Common myeloid progenitor, CD34-positive (primary cell): Measurements from ENCODE around the gene P2RX4.

Experiments
- CTCF ChIA-PET: fragments of 350-600 bp; sonication (Branson Sonifier 250); formaldehyde crosslinking; loops from one replicate; lab custom pipeline; 2021; ENCODE audit warnings: antibody characterized with exemption; lab: Charles Lee
- POLR2A ChIA-PET: fragments of 350-600 bp; sonication (Branson Sonifier 250); formaldehyde crosslinking; loops from one replicate; lab custom pipeline; 2021; ENCODE audit warnings: antibody characterized with exemption; lab: Charles Lee
- DNase-seq, 3 donors: peaks; one replicate each; pipeline versions ENCODE4 v3.0.0 to v3.0.0-alpha.2; 2013
- H3K27ac ChIP-seq, 2 experiments: 1 replicate in 1 of 2; 2 replicates in 1 of 2; pipeline ENCODE4 v1.7.0; 2013; ENCODE audit warnings: inconsistent platforms in 2 of 2, low read length in 2 of 2, mild to moderate bottlenecking in 2 of 2, low read depth in 1 of 2, moderate library complexity in 1 of 2; ENCODE audit not compliant: severe bottlenecking in 2 of 2, insufficient read depth in 1 of 2, poor library complexity in 1 of 2
- H3K27me3 ChIP-seq, 5 experiments: replicated peaks in 2 of 5; 1 replicate in 3 of 5; 2 replicates in 2 of 5; pipeline versions ENCODE4 v1.6.1 to v1.7.0; 2013; ENCODE audit warnings: low read length in 4 of 5, mild to moderate bottlenecking in 2 of 5, moderate library complexity in 2 of 5, inconsistent platforms in 1 of 5; ENCODE audit not compliant: insufficient read depth in 5 of 5, control insufficient read depth in 4 of 5
- H3K36me3 ChIP-seq, 4 experiments: 1 replicate in 2 of 4; 2 replicates in 2 of 4; pipeline versions ENCODE4 v1.6.1 to v1.7.0; 2013; ENCODE audit warnings: low read length in 3 of 4, control low read depth in 1 of 4, mild to moderate bottlenecking in 1 of 4; ENCODE audit not compliant: control insufficient read depth in 4 of 4, insufficient read depth in 4 of 4
- H3K4me1 ChIP-seq, 4 experiments: 1 replicate in 3 of 4; 2 replicates in 1 of 4; pipeline versions ENCODE4 v1.6.1 to v1.7.1; 2013; ENCODE audit warnings: low read length in 3 of 4, mild to moderate bottlenecking in 3 of 4, control low read depth in 1 of 4, inconsistent platforms in 1 of 4, moderate library complexity in 1 of 4; ENCODE audit not compliant: control insufficient read depth in 4 of 4, insufficient read depth in 4 of 4; ENCODE audit errors: control extremely low read depth in 1 of 4
- H3K4me3 ChIP-seq, 7 experiments: 1 replicate in 4 of 7; 2 replicates in 3 of 7; pipeline versions ENCODE4 v1.5.1 to v1.7.0; 2013; ENCODE audit warnings: mild to moderate bottlenecking in 7 of 7, low read length in 6 of 7, moderate library complexity in 6 of 7, inconsistent platforms in 2 of 7, low read depth in 2 of 7, control low read depth in 1 of 7; ENCODE audit not compliant: insufficient read depth in 4 of 7, control insufficient read depth in 1 of 7; ENCODE audit errors: extremely low read depth in 1 of 7
- H3K9me3 ChIP-seq, 5 experiments: 1 replicate in 4 of 5; 2 replicates in 1 of 5; pipeline versions ENCODE4 v1.6.1 to v1.7.1; 2013; ENCODE audit warnings: low read length in 4 of 5, mild to moderate bottlenecking in 2 of 5, inconsistent platforms in 1 of 5, low read depth in 1 of 5, moderate library complexity in 1 of 5; ENCODE audit not compliant: control insufficient read depth in 4 of 5, insufficient read depth in 2 of 5; ENCODE audit errors: control extremely low read depth in 1 of 5
- WGBS: methylation state at CpG from one replicate; pipeline ENCODE4 v1.1.5; 2013; ENCODE audit not compliant: insufficient coverage; 5-methylcytosine and 5-hydroxymethylcytosine counted together

Gene P2RX4

GRCh38 chr12:121167232-121167820 lies 42.6 kb upstream of the P2RX4 start:
- CTCF ChIA-PET = interaction anchor here (0.6 to 0.7 kb wide), 2 partner anchors 36 to 154 kb away, joined by 3 read pairs; no protein-coding TSS in a partner anchor
- Histone ChIP-seq H3K9me3 (no peaks in the 10 kb centered on the region), H3K27ac (no peak overlapping the region), H3K27me3 (no peaks in the 10 kb centered on the region), H3K4me3 (no peak overlapping the region), H3K4me1 (no peaks in the 10 kb centered on the region), H3K36me3 (peaks cover 8 to 48% (median 19%) of the 10 kb centered on the region in 4 experiments)
- DNase-seq = no peak
- 92% methylated on average over 11 of the region's 14 CpGs for WGBS
- POLR2A ChIA-PET = interaction anchor here (0.6 kb wide), 1 partner anchor 56 kb away, joined by 3 read pairs; no protein-coding TSS in a partner anchor

GRCh38 chr12:121167951-121168350 lies 42.0 kb upstream of the P2RX4 start:
- Histone ChIP-seq H3K4me1 (no peaks in the 10 kb centered on the region), H3K27me3 (no peaks in the 10 kb centered on the region), H3K36me3 (peaks cover 8 to 42% (median 17%) of the 10 kb centered on the region in 4 experiments), H3K4me3 (no peak overlapping the region), H3K27ac (no peak overlapping the region), H3K9me3 (no peaks in the 10 kb centered on the region)
- DNase-seq = no peak
- ChIA-PET CTCF (interaction anchor here (0.7 kb wide), 1 partner anchor 35 kb away, joined by 3 read pairs; no protein-coding TSS in a partner anchor), POLR2A (no interaction called here)
- no CpG with 5 or more reads among the region's 3 CpGs for WGBS

DNA sequence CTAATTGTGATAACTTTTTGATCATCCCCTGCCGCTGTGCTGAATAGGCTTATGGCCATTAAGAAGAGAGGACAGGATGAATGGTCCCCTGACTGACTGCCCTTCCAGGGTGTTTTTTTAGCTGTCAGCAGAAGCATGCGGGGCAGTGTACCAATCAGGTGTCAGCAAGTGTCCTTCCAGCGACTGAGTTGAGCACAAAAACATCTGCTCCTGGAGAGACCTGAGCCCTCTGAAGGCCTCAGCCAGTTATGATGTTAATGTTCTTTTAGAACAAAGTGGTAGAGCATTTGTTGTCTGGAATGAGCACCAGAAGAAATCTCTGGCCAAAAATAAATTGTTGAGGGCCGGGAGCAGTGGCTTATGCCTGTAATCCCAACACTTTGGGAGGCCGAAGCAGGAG lies 39.8 kb upstream of the P2RX4 start:
- Histone ChIP-seq H3K9me3 (no peaks in the 10 kb centered on the region), H3K4me3 (no peak overlapping the region), H3K27me3 (no peaks in the 10 kb centered on the region), H3K4me1 (no peaks in the 10 kb centered on the region), H3K36me3 (peaks cover 8 to 27% (median 12%) of the 10 kb centered on the region in 4 experiments), H3K27ac (no peak overlapping the region)
- CTCF ChIA-PET = no interaction called here
- POLR2A ChIA-PET = interaction anchor here (0.6 kb wide), 1 partner anchor 10 kb away, joined by 3 read pairs; no protein-coding TSS in a partner anchor
- 93% methylated on average over 5 of the region's 5 CpGs for WGBS
- DNase-seq = no peak

DNA sequence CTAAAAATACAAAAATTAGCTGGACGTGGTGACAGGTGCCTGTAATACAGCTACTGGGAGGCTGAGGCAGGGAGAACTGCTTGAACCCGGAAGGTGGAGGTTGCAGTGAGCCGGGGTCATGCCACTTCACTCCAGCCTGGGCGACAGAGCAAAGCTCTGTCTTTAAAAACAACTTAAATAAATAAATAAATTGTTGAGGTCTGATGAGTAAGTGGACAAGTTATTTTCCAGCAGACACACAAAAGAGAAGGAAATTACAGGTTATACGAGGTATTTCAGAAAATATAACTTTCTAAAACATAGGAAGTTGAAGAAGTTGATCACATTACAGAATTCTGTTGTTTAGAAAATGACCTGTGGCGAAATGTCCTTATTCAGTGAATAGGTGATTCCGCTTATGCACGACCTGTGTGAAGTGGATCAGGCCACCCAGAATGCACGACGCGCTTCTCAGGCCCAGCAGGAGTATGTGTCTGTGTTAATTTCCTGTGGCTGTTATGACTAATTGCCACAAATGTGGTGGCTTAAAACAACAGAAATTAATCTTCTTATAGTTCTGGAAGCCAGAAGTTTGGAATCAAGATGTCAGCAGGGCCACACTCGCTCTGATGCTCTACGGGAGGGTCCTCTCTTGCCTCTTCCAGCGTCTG lies 39.2 kb upstream of the P2RX4 start:
- peaks cover 0 to under 1% (median under 1%) of the 10 kb centered on the region in 4 experiments for H3K4me1 ChIP-seq
- CTCF ChIA-PET = no interaction called here
- no peaks in the 10 kb centered on the region for H3K9me3 ChIP-seq
- H3K4me3 ChIP-seq = no peak overlapping the region
- H3K27ac ChIP-seq = no peak overlapping the region
- POLR2A ChIA-PET = no interaction called here
- DNase-seq = peak in 1 of 3 donors; percentile 12
- WGBS = 96% methylated on average over 9 of the region's 14 CpGs
- peaks cover 6 to 21% (median 7%) of the 10 kb centered on the region in 4 experiments for H3K36me3 ChIP-seq
- no peaks in the 10 kb centered on the region for H3K27me3 ChIP-seq

GRCh38 chr12:121172145-121172544 lies 37.8 kb upstream of the P2RX4 start:
- Histone ChIP-seq H3K36me3 (peaks cover 0 to 21% (median 4%) of the 10 kb centered on the region in 4 experiments), H3K9me3 (no peaks in the 10 kb centered on the region), H3K27me3 (no peaks in the 10 kb centered on the region), H3K4me1 (peaks cover 0 to 6% (median 2%) of the 10 kb centered on the region in 4 experiments), H3K4me3 (no peak overlapping the region), H3K27ac (no peak overlapping the region)
- 100% methylated on average over 5 of the region's 6 CpGs for WGBS
- POLR2A ChIA-PET = no interaction called here
- no peak for DNase-seq
- CTCF ChIA-PET = no interaction called here

- CTCF ChIA-PET = no interaction called here
- 93% methylated on average over 12 of the region's 16 CpGs for WGBS
- peak in 2 of 3 donors; percentile 32 to 35 for DNase-seq
Measured at GRCh38 chr12:121175383-121176119, 34.4 kb upstream of the P2RX4 start.

More at GRCh38 chr12:121175383-121176119, 34.4 kb upstream of the P2RX4 start:
- H3K27ac ChIP-seq = no peak overlapping the region
- no peaks in the 10 kb centered on the region for H3K27me3 ChIP-seq
- POLR2A ChIA-PET = no interaction called here
- no peak overlapping the region for H3K4me3 ChIP-seq
- H3K9me3 ChIP-seq = no peaks in the 10 kb centered on the region
- peaks cover 0 to 6% (median 2%) of the 10 kb centered on the region in 4 experiments for H3K4me1 ChIP-seq
- peaks cover 0 to 23% (median 2%) of the 10 kb centered on the region in 4 experiments for H3K36me3 ChIP-seq
